GM23248 (cell line): ENCODE data around the gene DUOX2. TPM values are rescaled to one million over a fixed set of nuclear protein-coding genes. Genes with fewer than 3 reads are reported as not detected.
A peak's percentile ranks its signal among the peaks of the same experiment; 100 is the strongest.

ENCODE experiments used
- DNase-seq: peaks from one replicate; pipeline ENCODE4 v3.0.0-alpha.2; 2015
- H2AFZ ChIP-seq: fragments of 200-600 bp; sonication (generic); 2 replicates; pipeline ENCODE4 v1.6.1; 2016; ENCODE audit warnings: antibody characterized with exemption
- H3F3A ChIP-seq: fragments of 200-600 bp; sonication (generic); 2 replicates; pipeline ENCODE4 v1.6.1; 2016; ENCODE audit warnings: mild to moderate bottlenecking, antibody characterized with exemption, mixed run types; ENCODE audit not compliant: insufficient read depth
- H3K27ac ChIP-seq: fragments of 200-600 bp; sonication (generic); 2 replicates; pipeline ENCODE4 v1.5.1; 2016; ENCODE audit warnings: mild to moderate bottlenecking
- H3K27me3 ChIP-seq: fragments of 200-600 bp; sonication (generic); replicated peaks from 2 replicates; pipeline ENCODE4 v1.6.1; 2016; ENCODE audit warnings: mild to moderate bottlenecking; ENCODE audit not compliant: insufficient read depth
- H3K36me3 ChIP-seq: fragments of 200-600 bp; sonication (generic); 2 replicates; pipeline ENCODE4 v1.6.1; 2016; ENCODE audit warnings: low read depth, mild to moderate bottlenecking
- H3K4me1 ChIP-seq: fragments of 200-600 bp; sonication (generic); 2 replicates; pipeline ENCODE4 v1.6.1; 2016; ENCODE audit warnings: mild to moderate bottlenecking; ENCODE audit not compliant: insufficient read depth
- H3K4me2 ChIP-seq: fragments of 200-600 bp; sonication (generic); one replicate; pipeline ENCODE4 v1.6.1; 2016; ENCODE audit warnings: mild to moderate bottlenecking; ENCODE audit not compliant: unreplicated experiment
- H3K4me3 ChIP-seq: fragments of 200-600 bp; sonication (generic); 2 replicates; pipeline ENCODE4 v1.5.1; 2016; ENCODE audit warnings: mild to moderate bottlenecking
- H3K79me2 ChIP-seq: fragments of 200-600 bp; sonication (generic); 2 replicates; pipeline ENCODE4 v1.6.1; 2016; ENCODE audit warnings: mild to moderate bottlenecking; ENCODE audit not compliant: insufficient read depth
- H3K9ac ChIP-seq: fragments of 200-600 bp; sonication (generic); 2 replicates; pipeline ENCODE4 v1.6.1; 2016; ENCODE audit warnings: mild to moderate bottlenecking
- H3K9me2 ChIP-seq: fragments of 200-600 bp; sonication (generic); 2 replicates; pipeline ENCODE4 v1.6.1; 2016; ENCODE audit warnings: mixed run types, mild to moderate bottlenecking, moderate library complexity; ENCODE audit not compliant: insufficient read depth
- H3K9me3 ChIP-seq: fragments of 200-600 bp; sonication (generic); one replicate; pipeline ENCODE4 v1.6.1; 2017; ENCODE audit warnings: low read depth
- H4K20me1 ChIP-seq: fragments of 200-600 bp; sonication (generic); 2 replicates; pipeline ENCODE4 v1.6.0; 2016; ENCODE audit not compliant: insufficient read depth
- EZH2 ChIP-seq: fragments of 200-600 bp; sonication (generic); IDR thresholded peaks from 2 replicates; pipeline ENCODE4 v1.6.1; 2018; ENCODE audit warnings: antibody characterized with exemption, mild to moderate bottlenecking; ENCODE audit not compliant: insufficient read depth, poor library complexity, severe bottlenecking
- EZH2phosphoT487 ChIP-seq: fragments of 200-600 bp; sonication (generic); IDR thresholded peaks from 2 replicates; pipeline ENCODE4 v1.6.1; 2018; ENCODE audit warnings: antibody characterized with exemption, moderate library complexity, mild to moderate bottlenecking, low read depth; ENCODE audit not compliant: insufficient read depth
- WGBS, 2 experiments: methylation state at CpG; one replicate each; pipeline ENCODE4 v1.1.6; 2015 to 2017; ENCODE audit warnings: low lambda C conversion rate in 2 of 2, low coverage in 1 of 2; ENCODE audit errors: missing lambda C conversion rate in 2 of 2; 5-methylcytosine and 5-hydroxymethylcytosine counted together
- in situ Hi-C: fragments of 300-500 bp; cut with MboI; formaldehyde crosslinking; loops from 2 replicates; pipeline ENCODE4 v1.15.0; 2020
- polyA plus RNA-seq: library from polyadenylated mRNA; unstranded; fragments of >200 nt; fragmentation: Nextera tagmentation; extraction: Ambion mirVana; gene quantifications from 2 replicates; pipeline ENCODE4 v1.2.1, GENCODE V29; 2016
- total RNA-seq: library from RNA; depleted of rRNA; stranded (reverse); fragments of >200 nt; shearing (Covaris generic); gene quantifications from 2 replicates; pipeline ENCODE4 v1.2.3, GENCODE V29; 2014

The DUOX2 gene
- total and polyA plus RNA-seq, 2 experiments from 2014 or later: 0.03 TPM; not detected in 1

DNA sequence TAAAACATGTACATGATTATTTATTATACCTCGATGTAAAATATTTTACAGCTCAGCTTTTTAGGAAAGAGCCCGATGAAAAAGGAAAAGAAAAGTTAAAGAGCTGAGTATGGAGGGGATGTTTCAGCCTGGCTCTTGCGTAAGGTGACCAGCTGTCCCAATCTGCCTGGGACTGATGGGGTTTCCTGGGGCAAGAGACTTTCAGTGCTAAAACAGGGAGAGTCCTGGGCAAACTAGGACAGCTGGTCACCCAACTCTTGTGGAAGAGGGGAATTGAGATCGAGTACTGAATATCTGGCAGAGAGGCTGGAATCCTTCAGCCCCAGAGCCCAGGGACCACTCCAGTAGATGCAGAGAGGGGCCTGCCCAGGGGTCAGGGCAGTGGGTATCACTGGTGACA, 21.0 kb downstream of the DUOX2 start:
- Histone ChIP-seq H3K9me3 (no peaks in the 10 kb centered on the region), H3K27ac (no peak overlapping the region), H3K79me2 (no peaks in the 10 kb centered on the region), H3K4me1 (no peaks in the 10 kb centered on the region), H3K4me2 (no peak overlapping the region), H3K9me2 (no peaks in the 10 kb centered on the region), H3K27me3 (peaks cover 21% of the 10 kb centered on the region), H3K36me3 (no peaks in the 10 kb centered on the region), H4K20me1 (no peaks in the 10 kb centered on the region), H3K9ac (no peak overlapping the region), H2AFZ (no peak overlapping the region), H3K4me3 (no peak overlapping the region), H3F3A (no peaks in the 10 kb centered on the region)
- no peak for DNase-seq
- in situ Hi-C loops: no loop called here
- WGBS, 2 experiments: 63 to 67% methylated on average over 4 of the region's 4 CpGs
- TF ChIP-seq EZH2: no peak
- TF ChIP-seq EZH2phosphoT487: no peak

DNA sequence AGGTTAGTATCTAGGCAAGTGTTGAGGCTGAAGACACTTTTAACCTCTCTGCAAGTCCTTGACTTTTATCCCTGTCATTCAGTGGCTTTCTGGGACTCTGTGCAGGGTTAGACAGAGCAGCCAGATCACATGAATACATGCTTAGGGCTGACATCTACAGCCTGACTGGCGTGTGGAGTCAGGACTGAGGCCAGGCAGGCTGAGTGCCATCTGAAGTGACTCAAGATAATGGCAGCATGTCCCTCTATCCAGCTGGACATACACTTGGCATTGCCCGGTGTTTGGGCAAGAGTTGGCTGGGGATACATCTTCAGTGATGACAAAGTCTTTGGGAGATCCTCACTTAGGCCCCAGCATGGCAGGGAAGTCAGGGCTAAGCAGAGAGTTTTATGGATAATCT, 22.4 kb downstream of the DUOX2 start:
- no peak for TF ChIP-seq EZH2
- no peak for TF ChIP-seq EZH2phosphoT487
- H3F3A ChIP-seq: no peaks in the 10 kb centered on the region
- peak overlapping the region; percentile 37 for H3K4me2 ChIP-seq
- no peaks in the 10 kb centered on the region for H4K20me1 ChIP-seq
- H3K9me2 ChIP-seq: no peaks in the 10 kb centered on the region
- peak; percentile 49 for DNase-seq
- peaks cover 21% of the 10 kb centered on the region for H3K27me3 ChIP-seq
- no peaks in the 10 kb centered on the region for H3K79me2 ChIP-seq
- peak overlapping the region; percentile 45; the same call in 1 of the 2 replicates for H3K27ac ChIP-seq
- no peaks in the 10 kb centered on the region for H3K4me1 ChIP-seq
- WGBS, 2 experiments: 0 to 2% methylated on average over 2 of the region's 2 CpGs
- in situ Hi-C loops: no loop called here
- H3K9me3 ChIP-seq: no peaks in the 10 kb centered on the region
- H3K36me3 ChIP-seq: no peaks in the 10 kb centered on the region
- H3K9ac ChIP-seq: no peak overlapping the region
- H2AFZ ChIP-seq: no peak overlapping the region
- no peak overlapping the region for H3K4me3 ChIP-seq

DNA sequence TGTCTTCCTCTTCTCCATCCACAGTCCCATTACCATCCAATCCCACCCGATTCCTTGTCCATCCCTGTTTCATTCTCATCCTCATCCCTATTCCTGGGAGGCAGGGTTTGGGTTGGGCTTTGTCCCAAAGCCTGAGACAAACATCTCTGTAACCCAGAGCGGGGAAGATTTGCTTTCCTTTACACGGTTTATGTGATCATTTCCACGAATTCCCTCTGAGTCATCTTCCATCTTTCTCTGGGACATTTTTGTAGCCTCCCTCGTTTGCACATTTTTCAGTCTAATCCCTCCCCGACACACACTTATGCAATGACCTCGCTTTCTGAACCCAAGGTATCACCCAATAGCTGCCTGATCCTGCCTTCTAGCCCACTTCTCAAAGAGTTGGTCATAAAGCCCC, 22.8 kb downstream of the DUOX2 start:
- WGBS, 2 experiments: 14% methylated on average over 7 of the region's 7 CpGs
- H3F3A ChIP-seq: no peaks in the 10 kb centered on the region
- no peaks in the 10 kb centered on the region for H3K79me2 ChIP-seq
- H3K4me3 ChIP-seq: no peak overlapping the region
- no peak for TF ChIP-seq EZH2
- TF ChIP-seq EZH2phosphoT487: no peak
- peak; percentile 72 for DNase-seq
- H2AFZ ChIP-seq: no peak overlapping the region
- H3K9me3 ChIP-seq: no peaks in the 10 kb centered on the region
- H3K36me3 ChIP-seq: no peaks in the 10 kb centered on the region
- no peaks in the 10 kb centered on the region for H3K4me1 ChIP-seq
- H3K27ac ChIP-seq: peak overlapping the region; percentile 45; the same call in 1 of the 2 replicates
- H3K9me2 ChIP-seq: no peaks in the 10 kb centered on the region
- H4K20me1 ChIP-seq: no peaks in the 10 kb centered on the region
- in situ Hi-C loops: no loop called here
- peaks cover 21% of the 10 kb centered on the region for H3K27me3 ChIP-seq
- H3K9ac ChIP-seq: no peak overlapping the region
- H3K4me2 ChIP-seq: peak overlapping the region; percentile 37

DNA sequence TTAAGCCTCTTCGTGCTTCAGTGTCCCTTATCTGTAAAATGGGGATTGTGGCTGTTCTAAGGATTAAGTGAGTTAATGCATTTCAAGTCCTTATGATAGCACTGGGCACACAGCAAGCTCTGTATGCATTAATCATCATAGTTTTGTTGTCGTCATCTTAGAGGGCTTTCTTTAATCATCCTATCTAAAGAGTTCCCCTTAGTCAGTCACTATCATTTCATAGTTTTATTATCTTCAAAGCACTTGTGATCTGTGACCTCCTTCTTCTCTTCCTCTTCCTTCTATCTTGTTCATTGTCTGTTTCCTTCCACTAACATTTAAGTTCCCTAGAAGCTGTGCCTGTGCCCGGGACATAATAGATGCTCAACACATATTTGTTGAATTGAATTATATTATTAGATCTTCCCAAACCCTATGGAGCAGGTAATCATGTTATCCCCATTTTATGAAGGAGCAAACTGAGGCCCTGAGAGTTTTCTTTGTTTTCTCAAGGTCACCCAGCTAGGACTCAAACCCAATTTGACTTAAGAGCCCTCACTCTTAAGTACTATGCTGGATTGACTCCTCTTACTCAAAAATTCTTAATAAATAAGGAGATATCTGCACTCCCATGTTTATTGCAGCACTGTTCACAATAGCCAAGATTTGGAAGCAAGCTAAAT, 24.1 kb downstream of the DUOX2 start:
- H3K27ac ChIP-seq: no peak overlapping the region
- WGBS, 2 experiments: 59% methylated on average over 3 of the region's 3 CpGs
- no peak overlapping the region for H3K4me2 ChIP-seq
- no peaks in the 10 kb centered on the region for H4K20me1 ChIP-seq
- peaks cover 27% of the 10 kb centered on the region for H3K27me3 ChIP-seq
- no peaks in the 10 kb centered on the region for H3K9me2 ChIP-seq
- no peaks in the 10 kb centered on the region for H3K36me3 ChIP-seq
- in situ Hi-C loops: no loop called here
- H3K79me2 ChIP-seq: no peaks in the 10 kb centered on the region
- no peak for TF ChIP-seq EZH2phosphoT487
- TF ChIP-seq EZH2: no peak
- no peaks in the 10 kb centered on the region for H3K9me3 ChIP-seq
- no peak for DNase-seq
- H3K4me1 ChIP-seq: no peaks in the 10 kb centered on the region
- no peak overlapping the region for H3K4me3 ChIP-seq
- H3K9ac ChIP-seq: no peak overlapping the region
- H2AFZ ChIP-seq: no peak overlapping the region
- H3F3A ChIP-seq: no peaks in the 10 kb centered on the region
